Activated T-helper 1 cell treated with anti-CD3 and anti-CD28 coated beads, Interleukin-2, amount 50 U/mL, for 16 hours (primary cell): ENCODE measurements around the gene ACBD6.

Experiments
- DNase-seq, 2 donors: peaks; one replicate each; pipeline ENCODE4 v3.0.0-alpha.2; 2020; ENCODE audit warnings: low read depth in 1 of 2, low spot score in 1 of 2

Gene ACBD6

DNA sequence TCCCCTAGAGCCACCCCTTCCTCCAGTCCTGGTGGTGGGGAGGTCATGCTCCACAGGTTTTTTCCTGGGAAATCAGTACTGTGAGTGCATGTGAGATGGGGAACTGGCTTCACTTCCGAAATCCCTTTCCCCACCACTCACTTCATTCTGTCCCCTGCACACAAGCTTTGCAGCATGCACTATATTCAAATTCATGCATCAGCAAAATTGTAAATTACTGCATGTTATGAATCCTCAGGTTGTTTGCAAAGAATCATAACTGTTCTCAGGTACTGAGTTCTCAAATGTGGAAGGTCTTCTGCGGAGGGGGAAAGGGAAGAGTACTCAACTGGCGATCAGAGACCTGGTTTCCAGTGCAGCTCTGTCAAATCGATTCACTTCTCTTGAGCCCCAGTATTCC is 230.0 kb downstream of the ACBD6 start:
- DNase-seq, result no peak

DNA sequence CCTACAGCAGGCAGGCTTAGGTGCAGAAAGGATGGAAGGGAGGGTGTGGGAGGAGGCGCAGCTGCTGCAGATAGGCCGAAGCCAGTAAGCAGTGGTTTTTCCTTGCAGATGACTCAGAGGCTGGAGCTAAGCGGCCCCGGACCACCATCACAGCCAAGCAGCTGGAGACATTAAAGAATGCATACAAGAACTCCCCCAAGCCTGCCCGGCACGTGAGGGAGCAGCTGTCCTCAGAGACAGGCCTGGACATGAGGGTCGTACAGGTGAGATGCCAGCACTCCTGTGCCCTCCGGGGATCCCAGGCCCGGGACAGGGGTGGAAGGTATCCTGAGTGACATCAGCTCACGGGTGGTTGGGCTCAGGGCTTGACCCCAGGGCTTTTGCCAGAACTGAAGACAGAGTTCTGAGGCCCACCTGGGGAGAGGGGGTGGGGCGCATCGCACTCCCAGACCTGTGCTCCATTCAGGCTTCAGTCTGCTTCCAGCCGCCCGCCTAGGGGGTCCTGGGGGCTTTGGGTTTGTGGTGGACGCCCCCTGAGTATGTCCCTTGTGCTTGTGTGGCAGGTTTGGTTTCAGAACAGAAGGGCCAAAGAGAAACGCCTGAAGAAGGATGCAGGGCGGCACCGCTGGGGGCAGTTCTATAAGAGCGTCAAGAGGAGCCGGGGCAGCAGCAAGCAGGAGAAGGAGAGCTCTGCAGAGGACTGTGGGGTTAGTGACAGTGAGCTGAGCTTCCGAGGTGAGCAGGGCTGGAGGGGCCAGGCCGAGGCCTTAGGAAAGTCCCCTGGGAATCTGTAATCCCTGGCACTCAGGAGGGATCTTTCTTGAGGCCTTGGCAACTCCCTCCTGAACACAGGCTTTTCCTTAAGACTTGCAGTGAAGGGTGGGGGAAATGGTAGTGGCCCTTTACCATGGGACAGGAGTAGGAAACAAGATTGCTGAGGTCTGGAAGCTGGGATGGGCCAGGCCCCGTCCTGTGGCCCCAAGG is 230.8 kb downstream of the ACBD6 start:
- no peak for DNase-seq

DNA sequence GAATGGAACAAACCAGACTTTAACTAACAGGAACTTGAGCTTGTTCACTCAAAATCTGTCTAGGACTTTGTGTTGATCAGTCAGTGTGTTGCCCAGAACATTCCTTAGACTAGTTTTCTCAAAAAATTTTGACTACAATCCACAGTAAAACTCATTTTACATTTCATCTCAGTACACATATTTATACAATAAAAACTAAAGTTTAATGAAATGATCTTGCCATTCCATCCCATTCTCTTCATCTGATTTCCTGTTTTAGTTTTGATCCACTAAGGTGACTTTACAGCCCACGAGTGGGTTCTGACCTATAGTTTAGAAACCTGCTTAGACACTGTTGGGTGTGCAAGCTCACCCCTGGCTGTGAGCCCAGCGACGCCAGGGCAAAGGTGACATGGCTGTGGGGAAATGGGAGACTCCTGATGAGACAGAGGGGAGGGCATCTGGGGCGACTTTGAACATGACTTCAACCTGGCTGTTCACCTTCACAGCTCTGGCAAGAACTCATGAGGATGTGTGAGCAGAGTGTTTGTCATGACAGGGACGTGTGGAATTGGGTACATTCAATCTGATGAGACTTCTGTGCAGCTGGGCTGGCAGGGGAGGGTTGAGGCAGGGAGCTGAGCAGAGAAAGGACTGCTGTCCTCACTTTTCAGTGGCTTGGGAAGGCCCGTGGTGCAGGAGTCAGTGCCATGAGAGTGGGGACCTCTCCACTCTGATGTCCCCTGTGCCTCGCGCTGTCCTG is 231.7 kb downstream of the ACBD6 start:
- no peak for DNase-seq

DNA sequence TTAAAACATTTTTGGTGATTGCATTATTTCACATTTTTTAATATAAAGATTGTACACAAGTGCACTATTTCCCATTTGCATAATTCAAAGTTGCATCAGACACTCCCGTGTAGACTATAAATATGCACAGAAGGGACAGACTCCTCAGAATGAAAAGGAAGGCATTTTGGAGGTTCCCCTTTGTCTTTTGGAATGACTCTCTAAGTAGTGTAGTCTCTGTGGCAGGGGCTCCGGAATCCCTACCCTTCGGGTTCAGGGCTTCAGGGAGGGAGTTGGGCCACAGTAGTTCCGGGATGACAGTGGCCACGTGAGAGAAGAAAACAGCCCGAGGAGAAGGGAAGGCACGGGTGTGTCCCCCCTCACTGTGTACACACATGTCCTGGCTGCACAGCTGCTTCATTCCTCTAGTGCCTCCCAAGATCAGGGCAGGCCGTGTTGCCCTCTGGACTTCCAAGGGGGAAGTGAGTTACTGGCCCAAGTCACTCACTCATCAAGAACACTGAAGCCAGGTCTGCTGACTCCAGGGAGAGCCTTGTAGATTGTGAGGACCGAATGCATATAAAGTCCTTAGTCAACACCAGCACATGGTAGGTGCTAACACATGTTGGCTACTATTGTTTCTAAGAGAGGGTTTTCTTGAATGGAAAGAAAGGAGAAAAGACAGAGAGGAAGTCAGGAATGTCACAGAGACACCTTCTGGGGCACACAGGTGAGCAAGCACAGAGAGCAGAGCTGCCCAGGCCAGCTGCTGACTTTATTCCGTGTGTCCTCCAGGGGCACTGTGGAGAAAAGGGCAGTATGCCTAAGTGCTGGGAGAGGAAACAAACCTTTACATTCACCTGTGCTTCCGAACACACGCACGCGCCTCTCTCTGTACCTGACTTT is 232.5 kb downstream of the ACBD6 start:
- no peak for DNase-seq

DNA sequence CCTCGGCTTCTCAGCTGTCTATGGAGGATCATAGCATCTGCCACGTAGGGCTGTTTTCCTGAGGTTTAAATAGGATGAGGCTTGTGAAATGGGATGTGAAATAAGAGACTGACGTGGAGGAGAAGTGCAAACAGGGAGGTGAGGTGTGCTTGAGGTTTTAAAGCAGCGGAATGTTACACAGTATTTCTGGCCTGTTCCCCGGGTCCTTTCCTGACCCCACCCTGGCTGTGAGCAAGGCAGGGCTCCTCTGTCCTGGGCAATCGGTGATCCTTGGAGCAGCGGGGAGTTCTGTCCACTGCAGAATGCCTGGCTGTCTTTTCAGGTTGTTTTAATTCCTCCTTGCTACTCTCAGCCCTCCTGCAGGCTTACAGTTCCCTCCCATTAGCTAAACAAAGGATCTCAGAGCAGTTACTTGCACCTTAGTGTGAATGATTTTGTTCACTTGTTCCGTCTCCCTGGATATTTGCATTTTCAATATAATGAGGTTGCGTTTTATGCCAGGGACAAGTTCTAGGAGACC is 233.8 kb downstream of the ACBD6 start:
- DNase-seq, result no peak

DNA sequence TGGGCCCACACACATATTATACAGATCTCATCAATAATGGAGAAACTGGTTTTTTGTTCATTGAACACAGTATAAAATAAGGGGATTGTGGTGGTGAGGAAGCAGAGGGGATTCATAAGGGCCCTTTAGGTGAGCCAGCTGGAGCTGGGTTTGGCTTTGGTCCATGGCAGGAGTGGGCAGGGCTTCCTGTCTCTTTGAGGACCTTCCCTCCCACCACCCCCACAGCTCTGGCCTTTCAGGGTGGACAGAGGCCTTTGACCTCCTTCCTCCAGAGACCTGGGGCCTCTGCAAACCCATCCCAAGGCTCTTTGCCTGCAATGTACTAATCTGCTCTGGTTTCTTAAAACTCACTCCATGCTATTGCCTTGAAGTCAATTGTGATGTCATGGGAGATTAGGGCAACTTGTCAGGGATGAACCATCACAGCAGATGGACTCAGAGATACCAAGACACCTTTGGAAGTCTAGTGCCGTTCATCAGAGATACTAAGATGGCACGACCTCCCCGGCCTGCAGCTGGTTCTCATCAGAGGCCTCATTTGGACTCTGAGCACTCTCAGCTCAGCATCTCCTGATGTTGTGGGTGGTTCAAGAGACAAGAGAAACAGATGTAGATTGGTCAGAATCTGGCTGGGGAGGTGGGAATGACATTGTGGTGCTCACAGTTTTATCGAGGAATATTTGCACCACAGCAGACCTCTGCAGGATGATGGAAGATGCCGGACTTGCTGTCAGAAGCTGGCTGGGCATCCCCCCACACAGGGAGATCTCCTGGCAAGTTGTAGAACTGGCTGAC is 234.4 kb downstream of the ACBD6 start:
- no peak for DNase-seq

DNA sequence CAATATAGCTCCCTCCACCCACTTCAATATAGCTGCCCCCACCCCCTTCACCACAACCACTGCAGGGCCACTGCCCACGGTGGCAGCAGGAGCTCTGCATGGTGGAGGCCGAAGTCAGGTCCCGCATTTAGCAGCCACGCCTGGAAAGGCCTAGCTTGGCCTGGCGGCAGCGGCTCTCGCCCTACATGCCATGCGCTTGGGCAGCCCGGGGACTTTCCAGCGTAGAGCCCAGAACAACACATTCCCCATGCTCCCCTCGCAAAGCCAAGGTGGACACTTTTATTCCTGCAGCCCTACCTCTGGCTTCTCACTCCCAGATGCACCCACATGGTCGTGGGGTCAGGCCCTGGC is 235.2 kb downstream of the ACBD6 start:
- no peak for DNase-seq

DNA sequence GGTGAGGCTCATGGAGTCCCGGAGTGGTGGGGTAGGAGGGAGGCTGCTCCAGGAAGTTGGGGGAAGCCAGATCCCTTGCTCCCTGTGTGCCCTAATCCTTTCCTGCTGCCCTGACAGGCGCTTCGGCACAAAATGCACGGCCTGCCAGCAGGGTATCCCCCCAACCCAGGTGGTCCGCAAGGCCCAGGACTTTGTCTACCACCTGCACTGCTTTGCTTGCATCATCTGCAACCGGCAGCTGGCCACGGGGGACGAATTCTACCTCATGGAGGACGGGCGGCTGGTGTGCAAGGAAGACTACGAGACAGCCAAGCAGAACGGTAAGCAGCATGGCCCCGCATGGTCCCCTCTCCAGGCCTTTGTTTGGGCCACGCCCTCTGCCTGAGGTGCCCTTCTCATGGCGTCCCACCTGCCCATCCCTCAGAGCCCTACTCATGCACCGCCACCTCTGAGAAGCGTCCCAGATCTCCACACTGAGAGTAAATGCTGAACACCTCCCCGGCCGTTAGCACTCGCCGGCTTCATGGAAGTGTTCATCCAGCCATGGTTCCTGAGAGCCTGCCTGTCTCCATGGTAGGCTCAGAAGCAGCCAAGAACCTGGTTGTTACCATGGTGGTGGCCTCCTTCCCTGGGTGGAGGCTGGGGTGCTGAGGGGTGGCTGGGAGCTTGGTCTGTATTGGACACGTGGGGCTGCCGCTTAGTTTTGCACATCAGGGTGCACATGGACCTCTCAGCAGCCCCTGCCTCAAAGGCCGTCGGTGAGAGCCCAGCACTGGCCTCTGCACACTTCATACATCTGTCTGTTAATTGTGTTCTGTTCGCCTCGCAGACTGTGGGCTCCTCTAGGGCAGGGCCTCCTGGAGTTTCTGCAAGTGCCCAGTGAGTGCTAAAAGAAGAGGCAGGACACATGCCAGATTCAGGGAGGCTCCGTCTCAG is 235.8 kb downstream of the ACBD6 start:
- no peak for DNase-seq

DNA sequence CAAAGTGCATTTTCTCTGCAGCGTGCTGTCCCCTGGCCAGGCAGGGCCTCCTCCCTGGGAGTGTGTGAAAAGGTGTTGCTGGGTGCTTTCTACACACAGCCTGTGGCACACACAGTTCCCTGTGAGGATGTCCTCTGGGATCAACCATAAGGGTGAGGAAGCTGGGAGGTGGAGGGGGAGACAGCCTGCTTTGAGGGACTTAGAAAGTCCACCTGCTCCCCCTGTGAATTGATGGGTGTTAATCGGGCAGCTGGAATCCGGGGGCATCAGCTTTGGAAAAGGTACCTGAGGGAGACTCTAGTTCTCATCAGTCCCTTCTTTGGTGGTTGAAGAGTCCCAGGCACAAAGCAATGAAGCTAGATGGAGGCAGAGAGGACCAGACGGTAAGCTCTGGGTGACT is 236.5 kb downstream of the ACBD6 start:
- no peak for DNase-seq

DNA sequence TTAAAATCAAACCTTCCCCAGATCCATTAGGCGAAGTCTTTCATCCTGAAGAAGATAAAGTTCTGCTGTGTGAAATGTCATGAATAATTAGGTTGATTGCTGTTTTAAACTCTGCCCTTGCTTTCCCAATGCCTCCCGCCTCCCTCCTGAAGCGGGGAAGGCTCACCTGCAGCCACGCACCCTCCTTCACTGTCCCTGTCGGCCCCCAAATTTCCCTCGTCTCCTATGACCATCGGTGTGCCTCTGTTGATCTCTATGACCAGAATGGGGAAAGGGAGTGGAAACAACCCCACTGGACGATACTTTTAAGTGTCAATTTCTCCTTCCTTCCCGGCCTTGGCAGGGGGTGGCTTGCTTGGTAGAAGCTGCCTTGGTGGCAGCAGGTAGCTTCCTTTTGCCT is 237.2 kb downstream of the ACBD6 start:
- no peak for DNase-seq

DNA sequence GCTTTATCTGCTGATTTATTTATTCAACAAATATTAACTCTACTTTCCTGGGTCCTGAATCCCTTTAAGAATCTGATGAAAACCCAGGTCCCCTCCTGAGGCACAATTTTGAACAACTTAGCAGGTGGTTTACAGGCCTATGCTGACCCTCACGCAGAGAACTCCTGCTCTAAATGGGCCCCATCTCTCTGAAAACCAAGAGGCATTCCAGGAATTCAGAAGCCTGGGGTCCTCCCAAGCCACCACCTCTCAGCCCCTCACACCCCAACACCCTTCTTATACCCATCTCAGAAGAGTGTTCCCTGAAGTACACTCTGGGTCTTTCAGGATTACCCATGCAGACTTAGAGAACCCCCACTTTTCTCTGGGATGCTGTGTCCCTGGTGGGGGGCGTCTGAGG is 237.8 kb downstream of the ACBD6 start:
- no peak for DNase-seq

DNA sequence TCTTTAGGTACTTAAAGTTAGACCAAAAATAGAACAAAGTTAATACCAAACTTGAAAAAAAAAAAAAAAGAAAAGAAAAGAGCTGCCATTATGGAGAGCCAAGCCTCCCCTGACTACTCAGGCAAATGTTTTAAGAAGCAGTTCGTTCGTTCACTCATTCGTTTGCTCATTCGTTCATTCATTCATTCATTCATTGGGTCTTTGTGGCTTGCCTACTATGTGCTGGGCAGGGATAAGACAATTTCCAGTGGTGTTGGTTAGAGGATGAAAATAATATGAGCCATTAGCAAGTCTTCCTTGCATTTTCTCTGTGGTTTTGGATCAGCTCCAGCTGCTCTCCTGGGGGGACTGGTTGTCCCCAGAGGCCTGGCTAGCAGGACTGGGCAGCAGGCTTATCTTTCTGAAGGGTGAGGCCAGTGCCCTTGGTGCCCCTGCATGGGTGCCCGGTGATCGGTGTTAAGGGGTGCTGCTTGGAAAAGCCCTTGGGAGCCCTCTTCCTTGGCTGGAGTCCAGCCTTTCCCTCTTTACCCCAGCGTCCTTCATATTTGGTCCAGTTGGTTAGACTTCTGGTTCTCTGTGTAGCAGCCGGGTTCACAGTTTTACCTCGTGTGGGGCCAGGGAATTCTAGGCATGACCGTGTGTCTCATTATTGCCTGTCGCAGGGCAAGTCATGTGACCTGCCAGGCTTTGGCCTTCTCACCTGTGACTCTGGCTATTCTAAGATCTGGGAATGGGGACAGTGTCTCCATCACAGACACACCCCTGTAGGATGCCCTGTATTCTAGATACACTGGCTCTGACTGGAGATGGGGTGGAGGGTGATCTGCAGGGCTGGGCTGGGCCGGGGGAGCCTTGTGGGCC is 239.5 kb downstream of the ACBD6 start:
- no peak for DNase-seq

DNA sequence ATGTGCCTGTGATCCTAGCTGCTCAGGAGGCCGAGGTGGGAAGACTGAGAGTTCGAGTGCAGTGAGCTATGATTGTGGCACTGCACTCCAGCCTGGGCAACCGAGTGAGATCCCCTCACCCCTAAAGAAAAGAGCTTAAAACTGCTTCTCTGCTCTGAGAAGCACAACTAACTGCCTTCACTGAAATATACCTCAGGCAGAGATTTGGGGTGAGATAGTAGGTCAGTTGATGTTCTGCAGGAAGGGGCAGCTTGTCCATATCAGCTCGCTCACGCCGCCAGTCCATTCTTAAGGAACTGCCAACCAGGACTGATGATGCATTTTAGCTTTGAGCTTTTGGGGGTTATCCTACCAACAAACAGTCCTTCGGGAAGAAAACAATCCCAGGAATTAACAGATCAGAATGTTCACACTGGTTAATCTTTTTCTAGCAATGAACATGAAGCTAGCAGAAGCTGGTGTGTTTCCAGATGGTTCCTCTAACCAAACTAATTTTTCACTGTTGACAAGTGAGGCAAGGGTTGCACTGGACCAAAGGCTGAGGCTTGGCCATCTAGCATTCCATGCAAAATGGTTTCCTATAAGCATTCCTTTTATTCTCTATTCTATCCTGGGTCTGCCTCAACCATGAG is 240.7 kb downstream of the ACBD6 start:
- DNase-seq, result no peak

DNA sequence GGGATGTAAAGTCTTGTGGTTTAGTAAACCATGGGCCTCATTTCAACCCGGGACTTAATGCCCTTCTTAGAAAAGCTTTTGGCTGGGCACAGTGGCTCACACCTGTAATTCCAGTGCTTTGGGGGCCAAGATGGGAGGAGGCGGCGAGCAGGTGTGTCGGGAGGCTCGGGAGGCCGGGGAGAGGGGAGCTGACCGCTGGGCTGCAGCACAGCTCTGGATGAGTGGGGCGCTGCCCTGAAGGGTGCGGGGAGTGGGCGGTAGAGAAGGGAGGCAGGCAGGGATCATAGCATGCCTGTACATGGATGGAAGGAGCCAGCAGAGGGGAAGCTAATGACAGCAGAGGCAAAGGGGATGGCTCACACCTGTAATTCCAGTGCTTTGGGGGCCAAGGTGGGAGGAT is 241.3 kb downstream of the ACBD6 start:
- no peak for DNase-seq

DNA sequence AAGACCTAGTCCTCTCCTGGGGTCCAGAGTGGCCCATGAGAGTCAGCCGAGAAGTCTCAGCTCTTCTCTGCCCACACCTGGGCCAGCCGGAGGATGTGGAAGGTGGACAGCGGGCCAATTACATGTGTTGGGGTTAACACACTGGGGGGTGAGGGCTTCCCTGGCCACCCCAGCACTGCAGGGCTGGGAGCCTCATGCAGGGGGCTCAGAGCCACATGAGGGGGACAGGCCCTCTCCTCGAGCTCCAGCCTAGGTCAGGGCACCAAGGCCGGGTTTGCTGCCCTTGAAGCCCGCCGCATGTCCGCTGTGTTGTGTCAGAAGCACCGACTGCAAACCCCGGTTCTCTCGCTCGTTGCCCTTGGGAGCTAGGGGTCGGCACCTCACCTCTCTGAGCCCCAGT is 241.8 kb downstream of the ACBD6 start:
- no peak for DNase-seq

DNA sequence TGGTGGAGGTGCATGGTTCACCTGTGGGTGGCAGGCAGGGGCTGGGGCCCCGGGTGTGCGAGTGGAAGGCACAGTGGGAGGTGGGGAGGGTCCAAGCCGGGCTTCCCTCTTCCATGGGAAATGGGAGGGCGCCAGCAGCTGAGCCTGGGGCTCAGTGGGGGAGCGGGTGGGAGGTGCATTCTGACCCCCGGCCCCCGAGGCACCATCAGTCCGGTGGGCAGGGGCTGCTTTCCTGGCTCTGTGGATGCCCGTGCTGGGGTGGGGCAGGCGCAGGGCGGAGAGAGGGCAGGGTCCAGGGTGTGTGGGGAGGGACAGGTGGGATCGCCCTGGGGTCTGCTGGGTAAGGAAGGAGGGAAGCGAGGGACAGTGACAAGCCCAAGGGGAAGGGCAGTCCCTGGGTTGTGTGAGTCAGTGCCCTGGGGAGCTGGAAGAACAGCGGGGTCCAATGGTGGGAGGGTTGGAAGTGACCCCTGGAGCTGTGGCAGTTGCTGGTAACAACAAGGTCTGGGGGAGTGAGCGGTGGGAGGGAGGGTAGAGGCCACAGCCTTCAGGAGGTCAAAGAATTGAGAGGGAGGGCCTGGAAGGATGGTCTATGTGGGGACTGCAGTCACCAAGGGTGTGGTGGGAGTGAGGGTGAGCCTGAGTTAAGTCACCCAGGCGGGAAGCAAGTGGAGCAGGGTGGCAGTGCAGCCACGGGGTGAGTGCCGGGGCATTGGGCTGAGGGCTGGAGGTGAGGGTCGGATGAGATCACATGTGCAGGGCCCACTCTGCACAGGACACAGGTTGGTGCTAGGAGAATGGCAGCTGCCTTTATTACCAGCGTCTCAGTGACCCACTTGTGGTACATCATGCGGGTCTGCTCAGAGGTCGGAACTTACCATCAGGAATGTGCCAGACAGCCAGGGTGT is 242.7 kb downstream of the ACBD6 start:
- no peak for DNase-seq

DNA sequence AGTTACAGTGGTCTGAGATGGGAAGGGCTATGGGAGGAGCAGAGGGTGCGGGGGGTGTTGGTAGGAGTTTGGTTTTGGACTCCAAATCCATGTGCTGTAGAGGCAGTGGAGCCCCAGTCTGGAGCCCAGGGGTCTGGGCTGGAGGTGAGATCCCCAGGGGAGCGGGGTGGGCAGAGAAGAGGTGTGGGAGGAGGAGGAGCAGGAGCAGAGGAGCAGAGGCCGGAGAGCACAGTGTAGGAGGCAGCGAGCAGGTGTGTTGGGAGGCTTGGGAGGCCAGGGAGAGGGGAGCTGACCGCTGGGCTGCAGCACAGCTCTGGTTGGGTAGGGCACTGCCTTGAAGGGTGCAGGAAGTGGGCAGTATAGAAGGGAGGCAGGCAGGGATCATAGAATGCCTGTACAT is 243.4 kb downstream of the ACBD6 start:
- DNase-seq, result no peak
